ENCODE results near the gene AP2A1. TPM values are rescaled to one million over a fixed set of nuclear protein-coding genes. Genes with fewer than 3 reads are reported as not detected.

AP2A1 gene
- total RNA-seq, 1 donor from 2014 or later = 74.0 TPM

GRCh38 chr19:49811328-49811727 lies 44.5 kb downstream of the AP2A1 start:
- intact Hi-C loops (cut with micrococcal nuclease) = loop anchor here (5.0 to 10.0 kb wide), 2 partner anchors 173 to 359 kb away; partner anchors contain the start of genes ALDH16A1 and PIH1D1

- intact Hi-C loops (cut with micrococcal nuclease) = loop anchor here (2.0 to 10.0 kb wide), 4 partner anchors 148 to 360 kb away; partner anchors contain the start of genes ALDH16A1, BCL2L12, IRF3 and PIH1D1
These were observed 45.7 kb downstream of the AP2A1 start for GRCh38 chr19:49812452-49812996.

GRCh38 chr19:49812997-49813861 lies 46.4 kb downstream of the AP2A1 start, which contains the start of gene FUZ:
Gene FUZ (minus strand): TSS chr19:49813292. CDS start chr19:49813106, 186 bp downstream.
- intact Hi-C loops (cut with micrococcal nuclease) = loop anchor here (1.0 to 10.0 kb wide), 13 partner anchors 37 to 728 kb away; partner anchors contain the start of genes AKT1S1, ALDH16A1, BCL2L12 and IRF3

GRCh38 chr19:49814010-49814409 lies 47.2 kb downstream of the AP2A1 start:
- intact Hi-C loops (cut with micrococcal nuclease) = loop anchor here (5.0 to 10.0 kb wide), 2 partner anchors 171 to 362 kb away; partner anchors contain the start of genes ALDH16A1 and PIH1D1

GRCh38 chr19:49816590-49816989 lies 49.8 kb downstream of the AP2A1 start:
- intact Hi-C loops (cut with micrococcal nuclease) = loop anchor here (10.0 kb wide), 1 partner anchor 168 kb away; no protein-coding TSS in a partner anchor

DNA sequence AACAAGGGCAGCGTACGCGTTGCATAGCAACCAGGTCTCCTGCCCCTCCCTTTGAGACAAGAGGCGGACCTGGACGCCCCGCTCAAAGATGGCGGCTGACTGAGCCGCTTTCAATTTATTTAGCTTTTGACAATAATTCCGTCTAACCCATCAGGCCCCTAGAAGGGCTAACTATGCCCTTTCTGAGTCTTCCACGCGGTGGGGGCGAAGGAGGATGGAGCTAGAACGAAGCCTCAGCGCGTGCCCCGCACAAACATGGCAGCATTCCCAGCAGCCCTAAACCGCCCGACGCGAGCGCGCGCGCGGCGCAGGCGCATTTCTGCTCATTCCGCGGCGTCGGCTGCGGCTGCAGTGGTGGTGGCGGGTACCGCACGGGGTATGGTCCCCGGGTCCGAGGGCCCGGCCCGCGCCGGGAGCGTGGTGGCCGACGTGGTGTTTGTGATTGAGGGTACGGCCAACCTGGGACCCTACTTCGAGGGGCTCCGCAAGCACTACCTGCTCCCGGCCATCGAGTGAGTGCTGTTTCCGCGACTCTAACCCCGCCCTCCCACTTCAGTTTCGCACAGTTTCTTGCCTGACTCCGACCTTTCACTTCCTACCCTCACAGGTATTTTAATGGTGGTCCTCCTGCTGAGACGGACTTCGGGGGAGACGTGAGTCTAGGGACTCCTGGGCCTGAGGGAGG lies 51.3 kb downstream of the AP2A1 start, which contains the start of gene MED25:
Gene MED25, plus strand, starts transcription at position 326 of the 685 bp plus-strand sequence. Its CDS starts 53 bp downstream, at position 379.
- intact Hi-C loops (cut with micrococcal nuclease) = loop anchor here (1.0 to 10.0 kb wide), 8 partner anchors 32 to 207 kb away; partner anchors contain the start of genes AKT1S1, ATF5, NUP62 and RRAS

- intact Hi-C loops (cut with micrococcal nuclease) = loop anchor here (1.0 to 10.0 kb wide), 6 partner anchors 50 to 206 kb away; partner anchors contain the start of genes ATF5, NUP62, RRAS and VRK3
These were observed 52.0 kb downstream of the AP2A1 start for GRCh38 chr19:49818649-49819370.

DNA sequence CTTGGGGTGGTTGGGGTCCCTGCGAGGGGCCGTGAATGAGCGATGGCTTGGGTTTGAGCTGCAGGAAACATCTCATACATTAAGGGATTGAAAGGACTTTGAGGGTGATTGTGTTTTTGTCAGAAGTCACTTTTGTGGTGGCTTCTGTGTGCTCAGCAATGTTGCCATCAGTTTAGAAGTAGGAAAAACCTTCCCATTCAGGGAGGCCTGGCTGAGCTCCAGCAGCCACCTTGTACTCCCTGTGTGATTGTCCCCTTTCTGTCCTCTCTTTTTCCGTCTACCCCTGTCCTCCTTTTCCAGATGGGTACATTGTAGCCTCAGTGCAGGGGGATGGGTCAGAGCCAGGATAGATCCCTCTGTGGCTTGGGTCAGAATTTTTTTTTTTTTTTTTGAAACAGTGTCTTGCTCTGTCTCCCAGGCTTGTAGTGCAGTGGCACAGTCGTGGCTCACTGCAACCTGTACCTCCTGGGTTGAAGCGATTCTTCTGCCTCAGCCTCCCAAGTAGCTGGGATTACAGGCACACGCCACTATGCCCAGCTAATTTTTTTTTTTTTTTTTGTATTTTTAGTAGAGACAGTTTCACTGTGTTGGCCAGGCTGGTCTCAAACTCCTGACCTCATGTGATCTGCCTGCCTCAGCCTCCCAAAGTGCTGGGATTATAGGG lies 52.8 kb downstream of the AP2A1 start:
- intact Hi-C loops (cut with micrococcal nuclease) = loop anchor here (10.0 kb wide), 1 partner anchor 165 kb away; no protein-coding TSS in a partner anchor

GRCh38 chr19:49820125-49820524 lies 53.3 kb downstream of the AP2A1 start:
- intact Hi-C loops (cut with micrococcal nuclease) = no loop called here

DNA sequence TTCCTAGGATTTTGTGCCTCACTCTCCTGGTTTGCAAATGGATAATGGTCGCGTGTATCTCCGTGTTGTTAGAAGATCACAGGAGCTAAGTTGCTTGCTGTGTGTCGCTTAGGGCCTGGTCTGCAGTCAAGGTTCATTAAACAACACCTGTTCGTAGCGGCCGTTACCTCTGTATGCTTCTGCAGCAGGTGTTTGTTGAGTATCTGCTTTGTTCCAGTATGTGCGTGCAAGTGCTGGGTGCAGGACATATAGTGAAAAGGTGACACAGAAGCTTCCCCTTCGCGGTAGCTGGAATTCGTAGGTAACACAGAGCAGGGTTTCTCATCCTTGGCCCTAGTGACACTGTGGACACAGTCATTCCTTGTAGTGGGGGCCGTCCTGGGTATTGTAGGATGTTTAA lies 56.7 kb downstream of the AP2A1 start:
- intact Hi-C loops (cut with micrococcal nuclease) = no loop called here

DNA sequence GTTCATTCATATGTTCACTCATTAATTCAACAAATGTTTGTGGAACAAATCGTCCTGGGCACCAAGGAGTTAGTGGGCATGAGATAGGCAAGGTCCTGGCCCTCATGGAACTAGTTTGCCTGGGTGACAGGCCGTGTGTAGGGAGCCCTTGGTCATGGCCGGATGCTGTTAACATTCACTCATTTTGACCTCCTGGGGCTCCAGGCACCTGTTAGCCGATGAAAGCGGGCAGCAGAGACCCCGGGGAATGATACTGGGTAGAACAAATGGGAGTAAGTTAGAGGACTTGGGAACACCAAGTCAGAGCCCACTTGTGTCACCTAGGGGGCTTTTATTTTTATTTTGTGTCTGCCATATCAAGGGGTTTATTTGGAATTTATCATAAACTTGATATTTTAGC lies 57.9 kb downstream of the AP2A1 start:
- intact Hi-C loops (cut with micrococcal nuclease) = no loop called here

GRCh38 chr19:49827034-49827433 lies 60.2 kb downstream of the AP2A1 start:
- intact Hi-C loops (cut with micrococcal nuclease) = no loop called here

DNA sequence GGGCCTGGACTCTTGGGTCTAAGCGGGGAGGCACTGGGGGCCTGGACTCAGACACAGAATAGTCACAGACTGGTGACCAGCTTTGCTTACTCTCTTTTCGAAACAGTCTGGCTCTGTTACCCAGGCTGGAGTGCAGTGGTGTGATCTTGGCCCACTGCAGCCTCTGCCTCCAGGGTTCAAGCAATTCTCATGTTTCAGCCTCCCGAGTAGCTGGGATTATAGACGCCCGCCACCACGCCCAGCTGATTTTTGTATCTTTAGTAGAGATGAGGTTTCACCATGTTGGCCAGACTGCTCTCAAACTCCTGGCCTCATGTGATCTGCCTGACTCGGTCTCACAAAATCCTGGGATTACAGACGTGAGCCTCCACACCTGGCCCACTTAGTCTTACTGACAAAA lies 62.4 kb downstream of the AP2A1 start:
- intact Hi-C loops (cut with micrococcal nuclease) = no loop called here

GRCh38 chr19:49829721-49830120 lies 62.9 kb downstream of the AP2A1 start:
- intact Hi-C loops (cut with micrococcal nuclease) = no loop called here

GRCh38 chr19:49830766-49831165 lies 64.0 kb downstream of the AP2A1 start:
- intact Hi-C loops (cut with micrococcal nuclease) = no loop called here

DNA sequence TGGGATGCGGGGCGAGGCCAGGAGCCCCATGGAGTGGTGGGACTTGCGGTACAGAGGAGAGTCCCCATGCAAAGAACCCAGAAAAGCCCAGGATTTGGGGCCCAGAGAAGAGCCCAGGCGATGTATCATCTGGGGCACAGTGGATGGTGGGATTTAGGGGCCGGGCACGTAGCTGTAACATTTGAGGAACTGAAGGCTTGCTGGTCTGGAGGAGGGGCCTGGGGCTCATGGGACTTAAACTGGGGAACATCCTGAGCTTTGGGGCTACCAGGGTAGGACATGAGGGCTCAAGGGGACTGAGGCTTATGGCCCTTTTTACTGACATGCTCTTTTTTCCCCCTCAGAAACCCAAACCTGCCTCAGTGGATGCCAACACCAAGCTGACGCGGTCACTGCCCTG lies 64.8 kb downstream of the AP2A1 start:
- intact Hi-C loops (cut with micrococcal nuclease) = no loop called here

- intact Hi-C loops (cut with micrococcal nuclease) = no loop called here
These were observed 65.8 kb downstream of the AP2A1 start for GRCh38 chr19:49832556-49832955.

DNA sequence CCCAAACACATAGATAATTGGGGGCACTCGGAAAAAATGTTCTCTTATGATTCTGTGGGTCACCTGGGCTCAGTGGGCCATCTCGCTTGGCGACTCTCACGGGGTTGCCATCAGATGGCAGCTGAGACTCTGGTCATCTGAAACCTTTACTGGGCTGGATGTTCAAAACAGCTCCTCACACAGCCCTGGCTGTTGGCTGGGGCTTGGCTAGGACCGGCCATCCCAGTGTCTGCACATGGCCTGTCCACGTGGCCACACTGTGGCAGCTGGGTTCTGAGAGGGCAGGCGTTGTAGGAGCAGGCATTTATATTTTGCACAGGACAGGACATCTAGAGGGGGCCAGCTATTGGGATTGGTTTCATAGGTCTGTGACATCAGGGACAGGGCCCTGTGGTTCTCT lies 66.8 kb downstream of the AP2A1 start:
- intact Hi-C loops (cut with micrococcal nuclease) = no loop called here

DNA sequence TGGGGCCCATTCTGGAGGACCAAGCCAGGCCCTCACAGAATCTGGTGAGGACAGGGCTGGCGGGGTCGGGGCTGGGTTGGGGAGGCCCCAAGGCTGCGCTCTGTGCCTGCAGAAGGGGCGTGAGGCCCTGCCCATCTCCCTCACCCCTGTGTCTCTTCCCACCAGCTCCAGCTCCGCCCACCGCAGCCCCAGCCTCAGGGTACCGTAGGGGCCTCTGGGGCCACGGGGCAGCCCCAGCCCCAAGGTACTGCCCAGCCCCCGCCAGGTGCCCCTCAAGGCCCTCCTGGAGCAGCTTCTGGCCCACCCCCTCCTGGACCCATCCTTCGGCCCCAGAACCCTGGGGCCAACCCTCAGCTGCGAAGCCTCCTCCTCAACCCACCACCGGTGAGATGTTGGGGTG lies 68.8 kb downstream of the AP2A1 start:
- intact Hi-C loops (cut with micrococcal nuclease) = no loop called here

Data from T-helper 1 cell treated with Interleukin-12 subunit alpha and Interleukin-12 subunit beta and Interleukin-4 antibody, amounts not matched to agents 30 ng/mL and 1 ng/mL, for 36 hours (primary cell).